GM23338 (cell line): ENCODE measurements around the gene SYNDIG1. TPM values are rescaled to one million over a fixed set of nuclear protein-coding genes. Genes with fewer than 3 reads are reported as not detected.

Experiments used
- ATAC-seq: fragments of 200-7000 bp; cut with Tn5 transposase; 3 replicates; pipeline ENCODE4 v1.9.1; 2020
- DNase-seq: peaks from one replicate; pipeline ENCODE4 v3.0.0-alpha.2; 2015; ENCODE audit warnings: low spot score
- H2AFZ ChIP-seq: fragments of 200-600 bp; sonication (generic); 2 replicates; pipeline ENCODE4 v1.8.0; 2016; ENCODE audit warnings: antibody characterized with exemption, mild to moderate bottlenecking, moderate library complexity
- H3F3A ChIP-seq: fragments of 200-600 bp; sonication (generic); replicated peaks from 2 replicates; pipeline ENCODE4 v1.8.0; 2017; ENCODE audit warnings: antibody characterized with exemption, mixed run types, low read depth
- H3K27ac ChIP-seq: fragments of 200-600 bp; sonication (generic); 2 replicates; pipeline ENCODE4 v1.6.1; 2016; ENCODE audit warnings: low read depth
- H3K27me3 ChIP-seq: fragments of 200-600 bp; sonication (generic); 2 replicates; pipeline ENCODE4 v1.8.0; 2016; ENCODE audit warnings: mild to moderate bottlenecking, mixed run types, moderate library complexity; ENCODE audit not compliant: insufficient read depth
- H3K36me3 ChIP-seq: fragments of 200-600 bp; sonication (generic); 2 replicates; pipeline ENCODE4 v1.8.0; 2016; ENCODE audit warnings: mild to moderate bottlenecking; ENCODE audit not compliant: insufficient read depth
- H3K4me1 ChIP-seq: fragments of 200-600 bp; sonication (generic); 2 replicates; pipeline ENCODE4 v1.8.0; 2016; ENCODE audit warnings: mild to moderate bottlenecking, moderate library complexity; ENCODE audit not compliant: insufficient read depth
- H3K4me2 ChIP-seq: fragments of 200-600 bp; sonication (generic); 2 replicates; pipeline ENCODE4 v1.7.1; 2017; ENCODE audit warnings: mixed run types
- H3K4me3 ChIP-seq: fragments of 200-600 bp; sonication (generic); 2 replicates; pipeline ENCODE4 v1.6.1; 2016; ENCODE audit warnings: mixed run types
- H3K79me2 ChIP-seq: fragments of 200-600 bp; sonication (generic); replicated peaks from 2 replicates; pipeline ENCODE4 v1.8.0; 2017; ENCODE audit warnings: mild to moderate bottlenecking; ENCODE audit not compliant: insufficient read depth
- H3K9me2 ChIP-seq: fragments of 200-600 bp; sonication (generic); 2 replicates; pipeline ENCODE4 v1.8.0; 2017; ENCODE audit not compliant: insufficient read depth
- H4K20me1 ChIP-seq: fragments of 200-600 bp; sonication (generic); replicated peaks from 2 replicates; pipeline ENCODE4 v1.8.0; 2017; ENCODE audit warnings: mild to moderate bottlenecking; ENCODE audit not compliant: insufficient read depth
- H3K27ac Mint-ChIP-seq: 2 replicates; pipeline ENCODE4 v1.8.0; 2020; ENCODE audit warnings: inconsistent platforms, mild to moderate bottlenecking, moderate library complexity, mixed read lengths
- H3K27me3 Mint-ChIP-seq: 3 replicates; pipeline ENCODE4 v1.8.0; 2022; ENCODE audit warnings: low read depth, mild to moderate bottlenecking, moderate library complexity, mixed read lengths, inconsistent platforms; ENCODE audit not compliant: insufficient read depth, poor library complexity
- H3K36me3 Mint-ChIP-seq: 3 replicates; pipeline ENCODE4 v1.8.0; 2021; ENCODE audit warnings: low read depth, mild to moderate bottlenecking, inconsistent platforms, moderate library complexity, mixed read lengths
- H3K4me1 Mint-ChIP-seq: 3 replicates; pipeline ENCODE4 v1.8.0; 2020; ENCODE audit warnings: mild to moderate bottlenecking, inconsistent platforms, mixed read lengths
- H3K4me3 Mint-ChIP-seq: 3 replicates; pipeline ENCODE4 v1.8.0; 2021; ENCODE audit warnings: moderate library complexity, mild to moderate bottlenecking, inconsistent platforms, mixed read lengths
- H3K9me3 Mint-ChIP-seq: 3 replicates; pipeline ENCODE4 v1.8.0; 2020; ENCODE audit warnings: moderate library complexity, mild to moderate bottlenecking, inconsistent platforms, mixed read lengths
- CREB1 ChIP-seq: fragments of 250-450 bp; sonication (Bioruptor Pico); IDR thresholded peaks from 2 replicates; pipeline ENCODE4 v1.5.0; 2020; ENCODE audit warnings: low read depth, mild to moderate bottlenecking, moderate library complexity
- EZH2 ChIP-seq: fragments of 200-600 bp; sonication (generic); IDR thresholded peaks from one replicate; pipeline ENCODE4 v1.8.0; 2017; ENCODE audit warnings: antibody characterized with exemption, mild to moderate bottlenecking, low read depth; ENCODE audit not compliant: unreplicated experiment
- EZH2phosphoT487 ChIP-seq: fragments of 200-600 bp; sonication (generic); IDR thresholded peaks from one replicate; pipeline ENCODE4 v1.8.1; 2018; ENCODE audit warnings: antibody characterized with exemption; ENCODE audit not compliant: unreplicated experiment
- JUNB ChIP-seq: IDR thresholded peaks from one replicate; pipeline ENCODE4 v1.6.1; 2016; ENCODE audit warnings: antibody characterized with exemption; ENCODE audit not compliant: unreplicated experiment
- NANOG ChIP-seq: IDR thresholded peaks from 2 replicates; pipeline ENCODE4 v1.6.1; 2016; ENCODE audit warnings: antibody characterized with exemption, borderline replicate concordance
- POLR2AphosphoS5 ChIP-seq: IDR thresholded peaks from 2 replicates; pipeline ENCODE4 v1.6.1; 2016; ENCODE audit warnings: antibody characterized with exemption, low read depth
- STAT1 ChIP-seq: IDR thresholded peaks from one replicate; pipeline ENCODE4 v1.6.1; 2016; ENCODE audit warnings: antibody characterized with exemption; ENCODE audit not compliant: unreplicated experiment
- ZNF114 ChIP-seq: fragments of 250-450 bp; sonication (Bioruptor Pico); IDR thresholded peaks from 2 replicates; pipeline ENCODE4 v1.5.0; 2020; ENCODE audit warnings: mild to moderate bottlenecking, moderate library complexity
- ZNF331 ChIP-seq: fragments of 250-450 bp; sonication (Bioruptor Pico); IDR thresholded peaks from 2 replicates; pipeline ENCODE4 v1.5.0; 2020; ENCODE audit warnings: low read depth, mild to moderate bottlenecking, moderate library complexity
- polyA plus RNA-seq: library from polyadenylated mRNA; unstranded; fragments of >200 nt; fragmentation: Nextera tagmentation; extraction: Ambion mirVana; gene quantifications from 2 replicates; pipeline ENCODE4 v1.2.1, GENCODE V29; 2016
- total RNA-seq: library from RNA; depleted of rRNA; stranded (reverse); fragments of >200 nt; shearing (Covaris generic); gene quantifications from 2 replicates; pipeline ENCODE4 v1.2.3, GENCODE V29; 2014
- TF ChIP-seq, protein P1 (sequence below), 2 experiments: fragments of 200-600 bp in 1 of 2; sonication (generic) in 1 of 2; conservative IDR thresholded peaks; 2 replicates each; pipeline versions ENCODE4 v1.5.1 to v1.6.1; 2016 to 2017; ENCODE audit warnings: antibody characterized with exemption in 2 of 2, low read depth in 2 of 2, mild to moderate bottlenecking in 2 of 2, moderate library complexity in 1 of 2
- TF ChIP-seq, protein P2 (sequence below): fragments of 250-450 bp; sonication (Bioruptor Pico); IDR thresholded peaks from 2 replicates; pipeline ENCODE4 v1.5.0; 2020; ENCODE audit warnings: mild to moderate bottlenecking, moderate library complexity

SYNDIG1 gene
- total and polyA plus RNA-seq, 2 experiments from 2014 or later: 2.8 to 4.8 TPM

DNA sequence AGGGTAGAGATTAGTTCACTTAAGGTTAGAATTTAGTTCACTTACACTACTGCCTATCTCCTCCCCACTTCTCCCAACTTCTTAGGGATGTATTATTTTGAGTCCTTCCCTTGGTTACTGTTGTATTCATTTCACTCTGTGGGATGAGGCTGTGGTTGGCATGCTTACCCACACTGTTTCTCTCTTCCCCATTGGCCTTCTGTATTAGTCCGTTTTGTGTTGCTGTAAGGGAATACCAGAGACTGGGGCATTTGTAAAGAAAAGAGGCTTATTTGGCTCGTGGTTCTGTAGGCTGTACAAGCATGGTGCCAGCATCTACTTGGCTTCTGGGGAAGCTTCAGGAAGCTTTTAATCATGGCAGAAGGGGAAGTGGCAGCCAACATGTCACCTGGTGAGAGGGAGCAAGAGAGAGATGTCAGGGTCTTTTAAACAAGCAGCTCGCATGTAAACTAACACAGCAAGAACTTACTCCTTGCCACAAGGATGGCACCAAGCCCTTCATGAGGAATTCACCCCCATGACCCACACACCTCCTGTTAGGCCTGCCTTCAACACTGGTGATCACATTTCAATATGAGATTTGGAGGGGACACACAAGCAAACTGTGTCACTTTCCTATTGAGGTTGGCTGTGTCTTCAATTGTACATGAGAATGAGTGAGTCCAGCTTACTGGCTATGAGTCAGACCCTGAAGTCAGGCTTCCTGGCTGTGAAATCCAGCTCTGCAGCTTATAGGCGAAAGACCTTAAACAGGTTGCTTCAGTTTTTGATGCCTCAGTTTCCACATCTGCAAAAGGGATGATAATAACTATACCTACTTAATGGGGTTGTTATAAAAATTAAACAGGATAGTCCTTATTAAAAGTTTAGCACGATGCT is 53.3 kb downstream of the SYNDIG1 start:
- H3K27ac Mint-ChIP-seq: no peak overlapping the region
- no peaks in the 10 kb centered on the region; the same call in 1 of the 2 replicates for H4K20me1 ChIP-seq
- no peaks in the 10 kb centered on the region for H3K36me3 ChIP-seq
- H3K4me3 ChIP-seq: no peak overlapping the region
- ATAC-seq (no peak), DNase-seq (no peak)
- H3K9me3 Mint-ChIP-seq: no peaks in the 10 kb centered on the region
- H3K9me2 ChIP-seq: no peaks in the 10 kb centered on the region
- peaks cover 10% of the 10 kb centered on the region for H3K4me1 Mint-ChIP-seq
- H3K4me2 ChIP-seq: no peak overlapping the region
- no peak overlapping the region for H3K27ac ChIP-seq
- H3K27me3 ChIP-seq: no peaks in the 10 kb centered on the region
- H3F3A ChIP-seq: no peaks in the 10 kb centered on the region
- no peak for TF ChIP-seq JUNB
- TF ChIP-seq CREB1 (CRISPR knock-in tag): no peak
- TF ChIP-seq, protein P1, sequence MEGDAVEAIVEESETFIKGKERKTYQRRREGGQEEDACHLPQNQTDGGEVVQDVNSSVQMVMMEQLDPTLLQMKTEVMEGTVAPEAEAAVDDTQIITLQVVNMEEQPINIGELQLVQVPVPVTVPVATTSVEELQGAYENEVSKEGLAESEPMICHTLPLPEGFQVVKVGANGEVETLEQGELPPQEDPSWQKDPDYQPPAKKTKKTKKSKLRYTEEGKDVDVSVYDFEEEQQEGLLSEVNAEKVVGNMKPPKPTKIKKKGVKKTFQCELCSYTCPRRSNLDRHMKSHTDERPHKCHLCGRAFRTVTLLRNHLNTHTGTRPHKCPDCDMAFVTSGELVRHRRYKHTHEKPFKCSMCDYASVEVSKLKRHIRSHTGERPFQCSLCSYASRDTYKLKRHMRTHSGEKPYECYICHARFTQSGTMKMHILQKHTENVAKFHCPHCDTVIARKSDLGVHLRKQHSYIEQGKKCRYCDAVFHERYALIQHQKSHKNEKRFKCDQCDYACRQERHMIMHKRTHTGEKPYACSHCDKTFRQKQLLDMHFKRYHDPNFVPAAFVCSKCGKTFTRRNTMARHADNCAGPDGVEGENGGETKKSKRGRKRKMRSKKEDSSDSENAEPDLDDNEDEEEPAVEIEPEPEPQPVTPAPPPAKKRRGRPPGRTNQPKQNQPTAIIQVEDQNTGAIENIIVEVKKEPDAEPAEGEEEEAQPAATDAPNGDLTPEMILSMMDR (conservative IDR thresholded peaks at IDR 0.05; ENCODE audit: low read depth in 2 of 2): no peak
- no peak for TF ChIP-seq ZNF331
- no peak for TF ChIP-seq EZH2phosphoT487
- TF ChIP-seq NANOG: no peak
- H2AFZ ChIP-seq: no peak overlapping the region
- H3K36me3 Mint-ChIP-seq: no peaks in the 10 kb centered on the region
- no peak overlapping the region for H3K4me3 Mint-ChIP-seq
- peaks cover 6% of the 10 kb centered on the region; the same call in 1 of the 2 replicates for H3K79me2 ChIP-seq
- no peaks in the 10 kb centered on the region for H3K4me1 ChIP-seq
- H3K27me3 Mint-ChIP-seq: no peaks in the 10 kb centered on the region

DNA sequence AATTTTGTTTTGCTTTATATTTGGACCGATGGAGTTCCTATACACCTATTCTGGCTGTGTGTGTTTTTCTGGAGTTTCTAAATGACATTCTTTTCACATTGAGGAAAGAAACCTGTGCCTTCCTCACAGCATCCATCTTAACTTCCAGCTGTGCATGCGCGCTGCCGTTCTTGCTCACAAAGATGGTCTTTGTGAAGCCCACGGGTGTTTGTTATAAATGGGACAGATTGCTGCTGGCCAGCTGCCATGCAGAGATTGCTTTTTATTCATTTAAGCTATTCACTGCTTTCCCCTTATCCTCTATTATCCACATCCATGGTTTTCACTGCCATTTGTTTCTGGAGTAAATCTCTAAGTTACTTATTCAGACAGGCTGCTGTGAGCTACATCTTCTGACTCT is 54.2 kb downstream of the SYNDIG1 start:
- no peaks in the 10 kb centered on the region; the same call in 1 of the 2 replicates for H4K20me1 ChIP-seq
- H2AFZ ChIP-seq: no peak overlapping the region
- H3K4me2 ChIP-seq: no peak overlapping the region
- H3K4me3 ChIP-seq: no peak overlapping the region
- no peaks in the 10 kb centered on the region for H3K9me3 Mint-ChIP-seq
- H3K9me2 ChIP-seq: no peaks in the 10 kb centered on the region
- no peak overlapping the region for H3K4me3 Mint-ChIP-seq
- no peak overlapping the region for H3K27ac ChIP-seq
- no peak overlapping the region for H3K27ac Mint-ChIP-seq
- ATAC-seq (no peak), DNase-seq (no peak)
- H3K4me1 ChIP-seq: no peaks in the 10 kb centered on the region
- no peaks in the 10 kb centered on the region for H3K36me3 ChIP-seq
- H3K4me1 Mint-ChIP-seq: peaks cover 13% of the 10 kb centered on the region
- H3K27me3 ChIP-seq: no peaks in the 10 kb centered on the region
- peaks cover 6% of the 10 kb centered on the region; the same call in 1 of the 2 replicates for H3K79me2 ChIP-seq
- H3K36me3 Mint-ChIP-seq: no peaks in the 10 kb centered on the region
- H3F3A ChIP-seq: no peaks in the 10 kb centered on the region
- no peaks in the 10 kb centered on the region for H3K27me3 Mint-ChIP-seq
- TF ChIP-seq POLR2AphosphoS5: no peak
- TF ChIP-seq, protein P2, sequence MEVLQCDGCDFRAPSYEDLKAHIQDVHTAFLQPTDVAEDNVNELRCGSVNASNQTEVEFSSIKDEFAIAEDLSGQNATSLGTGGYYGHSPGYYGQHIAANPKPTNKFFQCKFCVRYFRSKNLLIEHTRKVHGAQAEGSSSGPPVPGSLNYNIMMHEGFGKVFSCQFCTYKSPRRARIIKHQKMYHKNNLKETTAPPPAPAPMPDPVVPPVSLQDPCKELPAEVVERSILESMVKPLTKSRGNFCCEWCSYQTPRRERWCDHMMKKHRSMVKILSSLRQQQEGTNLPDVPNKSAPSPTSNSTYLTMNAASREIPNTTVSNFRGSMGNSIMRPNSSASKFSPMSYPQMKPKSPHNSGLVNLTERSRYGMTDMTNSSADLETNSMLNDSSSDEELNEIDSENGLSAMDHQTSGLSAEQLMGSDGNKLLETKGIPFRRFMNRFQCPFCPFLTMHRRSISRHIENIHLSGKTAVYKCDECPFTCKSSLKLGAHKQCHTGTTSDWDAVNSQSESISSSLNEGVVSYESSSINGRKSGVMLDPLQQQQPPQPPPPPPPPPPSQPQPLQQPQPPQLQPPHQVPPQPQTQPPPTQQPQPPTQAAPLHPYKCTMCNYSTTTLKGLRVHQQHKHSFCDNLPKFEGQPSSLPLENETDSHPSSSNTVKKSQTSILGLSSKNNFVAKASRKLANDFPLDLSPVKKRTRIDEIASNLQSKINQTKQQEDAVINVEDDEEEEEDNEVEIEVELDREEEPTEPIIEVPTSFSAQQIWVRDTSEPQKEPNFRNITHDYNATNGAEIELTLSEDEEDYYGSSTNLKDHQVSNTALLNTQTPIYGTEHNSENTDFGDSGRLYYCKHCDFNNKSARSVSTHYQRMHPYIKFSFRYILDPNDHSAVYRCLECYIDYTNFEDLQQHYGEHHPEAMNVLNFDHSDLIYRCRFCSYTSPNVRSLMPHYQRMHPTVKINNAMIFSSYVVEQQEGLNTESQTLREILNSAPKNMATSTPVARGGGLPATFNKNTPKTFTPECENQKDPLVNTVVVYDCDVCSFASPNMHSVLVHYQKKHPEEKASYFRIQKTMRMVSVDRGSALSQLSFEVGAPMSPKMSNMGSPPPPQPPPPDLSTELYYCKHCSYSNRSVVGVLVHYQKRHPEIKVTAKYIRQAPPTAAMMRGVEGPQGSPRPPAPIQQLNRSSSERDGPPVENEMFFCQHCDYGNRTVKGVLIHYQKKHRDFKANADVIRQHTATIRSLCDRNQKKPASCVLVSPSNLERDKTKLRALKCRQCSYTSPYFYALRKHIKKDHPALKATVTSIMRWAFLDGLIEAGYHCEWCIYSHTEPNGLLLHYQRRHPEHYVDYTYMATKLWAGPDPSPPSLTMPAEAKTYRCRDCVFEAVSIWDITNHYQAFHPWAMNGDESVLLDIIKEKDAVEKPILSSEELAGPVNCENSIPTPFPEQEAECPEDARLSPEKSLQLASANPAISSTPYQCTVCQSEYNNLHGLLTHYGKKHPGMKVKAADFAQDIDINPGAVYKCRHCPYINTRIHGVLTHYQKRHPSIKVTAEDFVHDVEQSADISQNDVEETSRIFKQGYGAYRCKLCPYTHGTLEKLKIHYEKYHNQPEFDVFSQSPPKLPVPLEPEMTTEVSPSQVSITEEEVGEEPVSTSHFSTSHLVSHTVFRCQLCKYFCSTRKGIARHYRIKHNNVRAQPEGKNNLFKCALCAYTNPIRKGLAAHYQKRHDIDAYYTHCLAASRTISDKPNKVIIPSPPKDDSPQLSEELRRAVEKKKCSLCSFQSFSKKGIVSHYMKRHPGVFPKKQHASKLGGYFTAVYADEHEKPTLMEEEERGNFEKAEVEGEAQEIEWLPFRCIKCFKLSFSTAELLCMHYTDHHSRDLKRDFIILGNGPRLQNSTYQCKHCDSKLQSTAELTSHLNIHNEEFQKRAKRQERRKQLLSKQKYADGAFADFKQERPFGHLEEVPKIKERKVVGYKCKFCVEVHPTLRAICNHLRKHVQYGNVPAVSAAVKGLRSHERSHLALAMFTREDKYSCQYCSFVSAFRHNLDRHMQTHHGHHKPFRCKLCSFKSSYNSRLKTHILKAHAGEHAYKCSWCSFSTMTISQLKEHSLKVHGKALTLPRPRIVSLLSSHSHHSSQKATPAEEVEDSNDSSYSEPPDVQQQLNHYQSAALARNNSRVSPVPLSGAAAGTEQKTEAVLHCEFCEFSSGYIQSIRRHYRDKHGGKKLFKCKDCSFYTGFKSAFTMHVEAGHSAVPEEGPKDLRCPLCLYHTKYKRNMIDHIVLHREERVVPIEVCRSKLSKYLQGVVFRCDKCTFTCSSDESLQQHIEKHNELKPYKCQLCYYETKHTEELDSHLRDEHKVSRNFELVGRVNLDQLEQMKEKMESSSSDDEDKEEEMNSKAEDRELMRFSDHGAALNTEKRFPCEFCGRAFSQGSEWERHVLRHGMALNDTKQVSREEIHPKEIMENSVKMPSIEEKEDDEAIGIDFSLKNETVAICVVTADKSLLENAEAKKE: no peak
- no peak for TF ChIP-seq ZNF331
- TF ChIP-seq, protein P1 (conservative IDR thresholded peaks at IDR 0.05; ENCODE audit: low read depth in 2 of 2): no peak
- TF ChIP-seq EZH2phosphoT487: no peak
- TF ChIP-seq STAT1: no peak
- TF ChIP-seq ZNF114: no peak
- TF ChIP-seq JUNB: no peak
- no peak for TF ChIP-seq EZH2
